Trophoblast cell (in vitro differentiated cells and primary cell): Measurements from ENCODE around the gene MAP1LC3A.

Experiments used
- DNase-seq, 2 donors: peaks; one replicate each; pipeline ENCODE4 v3.0.0-alpha.2; 2016
- H2AFZ ChIP-seq: 2 replicates; pipeline ENCODE4 v1.6.1; 2013; ENCODE audit warnings: low read length, moderate library complexity, mild to moderate bottlenecking; ENCODE audit not compliant: insufficient read depth, poor library complexity
- H2AK5ac ChIP-seq: 2 replicates; pipeline ENCODE4 v1.6.1; 2013; ENCODE audit warnings: mild to moderate bottlenecking, low read length
- H2BK120ac ChIP-seq: 2 replicates; pipeline ENCODE4 v1.6.1; 2013; ENCODE audit warnings: low read length, mild to moderate bottlenecking, moderate library complexity; ENCODE audit not compliant: insufficient read depth, poor library complexity
- H2BK12ac ChIP-seq: 2 replicates; pipeline ENCODE4 v1.6.1; 2013; ENCODE audit warnings: mild to moderate bottlenecking, low read length, moderate library complexity
- H2BK5ac ChIP-seq: 2 replicates; pipeline ENCODE4 v1.6.1; 2013; ENCODE audit warnings: low read length, low read depth, moderate library complexity, mild to moderate bottlenecking; ENCODE audit not compliant: poor library complexity
- H3K14ac ChIP-seq: 2 replicates; pipeline ENCODE4 v1.6.1; 2013; ENCODE audit warnings: mild to moderate bottlenecking, low read length
- H3K18ac ChIP-seq: 2 replicates; pipeline ENCODE4 v1.6.1; 2013; ENCODE audit warnings: mild to moderate bottlenecking, low read length
- H3K23ac ChIP-seq: 2 replicates; pipeline ENCODE4 v1.6.1; 2013; ENCODE audit warnings: low read length
- H3K27ac ChIP-seq: 2 replicates; pipeline ENCODE4 v1.5.1; 2013; ENCODE audit warnings: low read depth, mild to moderate bottlenecking, inconsistent platforms, low read length, moderate library complexity
- H3K27me3 ChIP-seq: 2 replicates; pipeline ENCODE4 v1.6.1; 2013; ENCODE audit warnings: inconsistent platforms, mild to moderate bottlenecking, low read length, moderate library complexity; ENCODE audit not compliant: insufficient read depth
- H3K36me3 ChIP-seq, 2 experiments: 1 replicate in 1 of 2; 2 replicates in 1 of 2; pipeline ENCODE4 v1.6.1; 2013; ENCODE audit warnings: low read length in 2 of 2, mild to moderate bottlenecking in 2 of 2, moderate library complexity in 1 of 2; ENCODE audit not compliant: insufficient read depth in 2 of 2, control insufficient read depth in 1 of 2
- H3K4ac ChIP-seq: 2 replicates; pipeline ENCODE4 v1.6.1; 2013; ENCODE audit warnings: low read depth, mild to moderate bottlenecking, low read length, moderate library complexity
- H3K4me1 ChIP-seq, 2 experiments: 1 replicate in 1 of 2; 2 replicates in 1 of 2; pipeline ENCODE4 v1.6.1; 2013; ENCODE audit warnings: low read length in 2 of 2, mild to moderate bottlenecking in 2 of 2, moderate library complexity in 1 of 2; ENCODE audit not compliant: insufficient read depth in 2 of 2, control insufficient read depth in 1 of 2
- H3K4me2 ChIP-seq: 2 replicates; pipeline ENCODE4 v1.6.1; 2013; ENCODE audit warnings: inconsistent platforms, mild to moderate bottlenecking, low read length, moderate library complexity
- H3K4me3 ChIP-seq: 2 replicates; pipeline ENCODE4 v1.5.1; 2013; ENCODE audit warnings: mild to moderate bottlenecking, low read depth, low read length, inconsistent platforms
- H3K79me1 ChIP-seq: one replicate; pipeline ENCODE4 v1.6.1; 2013; ENCODE audit warnings: low read length
- H3K79me2 ChIP-seq: 2 replicates; pipeline ENCODE4 v1.6.1; 2013; ENCODE audit warnings: low read length, mild to moderate bottlenecking; ENCODE audit not compliant: control insufficient read depth, insufficient read depth, poor library complexity
- H3K9ac ChIP-seq: 2 replicates; pipeline ENCODE4 v1.6.1; 2013; ENCODE audit warnings: mild to moderate bottlenecking, low read length
- H3K9me3 ChIP-seq: 2 replicates; pipeline ENCODE4 v1.6.1; 2013; ENCODE audit warnings: low read depth, mild to moderate bottlenecking, control low read depth, inconsistent platforms, low read length; ENCODE audit not compliant: insufficient read depth
- H4K12ac ChIP-seq: 2 replicates; pipeline ENCODE4 v1.6.1; 2013; ENCODE audit warnings: low read depth, mild to moderate bottlenecking, low read length, moderate library complexity
- H4K8ac ChIP-seq: 2 replicates; pipeline ENCODE4 v1.6.1; 2013; ENCODE audit warnings: low read depth, mild to moderate bottlenecking, low read length, moderate library complexity
- H4K91ac ChIP-seq: one replicate; pipeline ENCODE4 v1.6.1; 2013; ENCODE audit warnings: low read depth, mild to moderate bottlenecking, low read length, moderate library complexity
- WGBS: extraction: QIAGEN DNeasy Blood & Tissue Kit; methylation state at CpG from one replicate; pipeline ENCODE4 v1.1.7; 2013; ENCODE audit warnings: missing lambda C conversion rate; ENCODE audit not compliant: insufficient read length, insufficient coverage; ENCODE audit errors: extremely low coverage; 5-methylcytosine and 5-hydroxymethylcytosine counted together

MAP1LC3A gene

GRCh38 chr20:34579979-34580940 lies 21.7 kb downstream of the MAP1LC3A start:
- H4K8ac ChIP-seq, result no peak overlapping the region
- H3K4me2 ChIP-seq, result no peak overlapping the region
- no peak overlapping the region for H3K23ac ChIP-seq
- DNase-seq, result no peak
- no peak overlapping the region for H3K9ac ChIP-seq
- H3K14ac ChIP-seq, result no peak overlapping the region
- no peaks in the 10 kb centered on the region for H3K79me2 ChIP-seq
- no CpG with 5 or more reads among the region's 7 CpGs for WGBS
- no peak overlapping the region for H3K27ac ChIP-seq
- peaks cover 0 to 3% of the 10 kb centered on the region in 2 experiments for H3K36me3 ChIP-seq
- no peak overlapping the region for H3K18ac ChIP-seq
- no peak overlapping the region for H2AK5ac ChIP-seq
- no peak overlapping the region for H3K4ac ChIP-seq
- no peak overlapping the region for H4K12ac ChIP-seq
- H2BK5ac ChIP-seq, result no peak overlapping the region
- H3K79me1 ChIP-seq, result no peaks in the 10 kb centered on the region
- H2BK120ac ChIP-seq, result no peak overlapping the region
- no peak overlapping the region for H4K91ac ChIP-seq
- no peak overlapping the region for H2BK12ac ChIP-seq
- H3K4me3 ChIP-seq, result no peak overlapping the region
- H3K4me1 ChIP-seq, result peaks cover 15 to 21% of the 10 kb centered on the region in 2 experiments
- H2AFZ ChIP-seq, result no peak overlapping the region
- no peaks in the 10 kb centered on the region for H3K9me3 ChIP-seq
- H3K27me3 ChIP-seq, result no peaks in the 10 kb centered on the region

- H3K18ac ChIP-seq, result no peak overlapping the region
- no peak for DNase-seq
- H4K91ac ChIP-seq, result no peak overlapping the region
- H4K8ac ChIP-seq, result no peak overlapping the region
- no peak overlapping the region for H4K12ac ChIP-seq
- no CpG with 5 or more reads among the region's 11 CpGs for WGBS
- H3K79me2 ChIP-seq, result no peaks in the 10 kb centered on the region
- no peak overlapping the region for H3K4me2 ChIP-seq
- peak overlapping the region; percentile 3 for H2BK12ac ChIP-seq
- no peaks in the 10 kb centered on the region for H3K79me1 ChIP-seq
- no peak overlapping the region for H2AK5ac ChIP-seq
- no peaks in the 10 kb centered on the region for H3K9me3 ChIP-seq
- no peaks in the 10 kb centered on the region for H3K27me3 ChIP-seq
- peaks cover 0 to 3% of the 10 kb centered on the region in 2 experiments for H3K36me3 ChIP-seq
- H2BK5ac ChIP-seq, result no peak overlapping the region
- H3K23ac ChIP-seq, result no peak overlapping the region
- no peak overlapping the region for H2AFZ ChIP-seq
- H3K4me1 ChIP-seq, result peaks cover 15 to 21% of the 10 kb centered on the region in 2 experiments
- no peak overlapping the region for H3K9ac ChIP-seq
- no peak overlapping the region for H3K27ac ChIP-seq
- no peak overlapping the region for H2BK120ac ChIP-seq
- no peak overlapping the region for H3K4ac ChIP-seq
- H3K14ac ChIP-seq, result no peak overlapping the region
- no peak overlapping the region for H3K4me3 ChIP-seq
These were observed 23.0 kb downstream of the MAP1LC3A start for GRCh38 chr20:34581341-34582184.

- H4K12ac ChIP-seq, result no peak overlapping the region
- no peak overlapping the region for H3K14ac ChIP-seq
- peaks cover 3% of the 10 kb centered on the region in 2 experiments for H3K36me3 ChIP-seq
- no peak overlapping the region for H2AFZ ChIP-seq
- no peaks in the 10 kb centered on the region for H3K9me3 ChIP-seq
- no peaks in the 10 kb centered on the region for H3K79me2 ChIP-seq
- no peak overlapping the region for H2AK5ac ChIP-seq
- no peak overlapping the region for H3K18ac ChIP-seq
- H3K4ac ChIP-seq, result no peak overlapping the region
- peaks cover 15 to 21% of the 10 kb centered on the region in 2 experiments for H3K4me1 ChIP-seq
- H3K79me1 ChIP-seq, result no peaks in the 10 kb centered on the region
- no peak overlapping the region for H3K23ac ChIP-seq
- DNase-seq, result no peak
- no peak overlapping the region for H2BK120ac ChIP-seq
- no peaks in the 10 kb centered on the region for H3K27me3 ChIP-seq
- H3K4me2 ChIP-seq, result no peak overlapping the region
- H3K9ac ChIP-seq, result no peak overlapping the region
- no peak overlapping the region for H3K27ac ChIP-seq
- no peak overlapping the region for H2BK5ac ChIP-seq
- no peak overlapping the region for H4K8ac ChIP-seq
- H3K4me3 ChIP-seq, result no peak overlapping the region
- H4K91ac ChIP-seq, result no peak overlapping the region
- no CpG with 5 or more reads among the region's 4 CpGs for WGBS
- no peak overlapping the region for H2BK12ac ChIP-seq
These were observed 23.7 kb downstream of the MAP1LC3A start for GRCh38 chr20:34582221-34582620.

- Histone ChIP-seq H4K8ac (no peak overlapping the region), H2BK12ac (no peak overlapping the region), H3K9ac (no peak overlapping the region), H2BK120ac (no peak overlapping the region), H3K18ac (no peak overlapping the region), H3K4ac (no peak overlapping the region), H4K91ac (no peak overlapping the region), H3K23ac (no peak overlapping the region), H2AK5ac (no peak overlapping the region), H3K27me3 (no peaks in the 10 kb centered on the region), H3K79me2 (no peaks in the 10 kb centered on the region), H2AFZ (no peak overlapping the region), H3K4me1 (peaks cover 15 to 21% of the 10 kb centered on the region in 2 experiments), H3K4me3 (no peak overlapping the region), H3K27ac (peak overlapping the region; percentile 28), H3K36me3 (peaks cover 3% of the 10 kb centered on the region in 2 experiments), H3K9me3 (no peaks in the 10 kb centered on the region), H3K4me2 (no peak overlapping the region), H3K79me1 (no peaks in the 10 kb centered on the region), H3K14ac (no peak overlapping the region), H2BK5ac (no peak overlapping the region), H4K12ac (no peak overlapping the region)
- WGBS, result no CpG with 5 or more reads among the region's 4 CpGs
- DNase-seq, result peak in 1 of 2 donors; percentile 31
These were observed 24.4 kb downstream of the MAP1LC3A start for GRCh38 chr20:34582911-34583310.
